HepG2 (cell line): ENCODE measurements around the gene AUTS2. TPM values are rescaled to one million over a fixed set of nuclear protein-coding genes. Genes with fewer than 3 reads are reported as not detected.

Experiments used
- ATAC-seq: fragments of 200-7000 bp; cut with Tn5 transposase; 3 replicates; pipeline ENCODE4 v1.9.1; 2020; ENCODE audit warnings: mild to moderate bottlenecking, moderate library complexity
- BruUV-seq: library from RNA; stranded (reverse); fragments of 400-500 nt; replicated peaks from 2 replicates; lab custom pipeline; 2021; lab: Mats Ljungman, UMichigan
- CTCF ChIA-PET: fragments of 300-600 bp; formaldehyde crosslinking; extraction: SDS; loops from one replicate; lab custom pipeline; 2021; ENCODE audit warnings: low total read pairs, inconsistent platforms, low intra/inter-chr PET ratio; lab: Yijun Ruan, JAX
- POLR2A ChIA-PET: fragments of 350-600 bp; sonication (Branson Sonifier 250); formaldehyde crosslinking; loops from one replicate; lab custom pipeline; 2020; ENCODE audit warnings: antibody characterized with exemption, inconsistent platforms; lab: Yijun Ruan, JAX
- DNase-seq: peaks from one replicate; pipeline ENCODE4 v3.0.0-alpha.2; 2015; ENCODE audit warnings: low spot score
- FAIRE-seq: peaks from 3 replicates; lab custom pipeline; 2011; peaks lifted over from hg19 to GRCh38; lab: Jason Lieb, UNC
- H2AFZ ChIP-seq: one replicate; pipeline ENCODE4 v1.6.1; 2011; ENCODE audit warnings: low read length, inconsistent platforms
- H3K27ac ChIP-seq: fragments of 300-600 bp; 3 replicates; pipeline ENCODE4 v1.8.0; 2011; ENCODE audit warnings: mixed run types, mild to moderate bottlenecking, mixed read lengths, low read length, inconsistent platforms; ENCODE audit not compliant: insufficient read depth; ENCODE audit errors: extremely low read length
- H3K27me3 ChIP-seq, 2 experiments: fragments of 200-600 bp in 1 of 2; 2 replicates in 1 of 2; 3 replicates in 1 of 2; pipeline versions ENCODE4 v1.6.0 to v1.8.0; 2011; ENCODE audit warnings: low read length in 2 of 2, mild to moderate bottlenecking in 2 of 2, moderate library complexity in 2 of 2, inconsistent platforms in 1 of 2; ENCODE audit not compliant: insufficient read depth in 2 of 2, control insufficient read depth in 1 of 2
- H3K36me3 ChIP-seq, 2 experiments: fragments of 200-600 bp in 1 of 2; replicated peaks in 1 of 2; 2 replicates in 1 of 2; 3 replicates in 1 of 2; pipeline versions ENCODE4 v1.5.1 to v1.8.0; 2011; ENCODE audit warnings: low read length in 2 of 2, inconsistent platforms in 1 of 2; ENCODE audit not compliant: insufficient read depth in 2 of 2, control insufficient read depth in 1 of 2
- H3K4me1 ChIP-seq: 2 replicates; pipeline ENCODE4 v1.5.1; 2012; ENCODE audit warnings: low read length, inconsistent platforms; ENCODE audit not compliant: insufficient read depth
- H3K4me2 ChIP-seq: 2 replicates; pipeline ENCODE4 v1.6.0; 2011; ENCODE audit warnings: low read depth, low read length, inconsistent platforms
- H3K4me3 ChIP-seq, 3 experiments: fragments of 200-600 bp in 1 of 3; sonication (generic), shearing (Covaris generic) in 1 of 3; replicated peaks in 1 of 3; 2 replicates each; pipeline ENCODE4 v1.5.1; 2011 to 2016; ENCODE audit warnings: low read length in 3 of 3, inconsistent platforms in 2 of 3, low read depth in 2 of 3, mild to moderate bottlenecking in 2 of 3, control low read depth in 1 of 3, mixed read lengths in 1 of 3; ENCODE audit not compliant: insufficient read depth in 1 of 3
- H3K79me2 ChIP-seq: one replicate; pipeline ENCODE4 v1.6.1; 2011; ENCODE audit warnings: low read length, inconsistent platforms; ENCODE audit not compliant: insufficient read depth
- H3K9ac ChIP-seq: 2 replicates; pipeline ENCODE4 v1.6.0; 2011; ENCODE audit warnings: mild to moderate bottlenecking, low read depth, low read length, inconsistent platforms; ENCODE audit not compliant: insufficient read depth
- H3K9me3 ChIP-seq: 2 replicates; pipeline ENCODE4 v1.5.1; 2012; ENCODE audit warnings: mild to moderate bottlenecking, low read length
- H4K20me1 ChIP-seq: 2 replicates; pipeline ENCODE4 v1.6.0; 2011; ENCODE audit warnings: inconsistent platforms, mild to moderate bottlenecking, low read length, moderate library complexity; ENCODE audit not compliant: insufficient read depth
- GATA4 ChIP-seq: sonication (generic); IDR thresholded peaks from 2 replicates; pipeline ENCODE4 v1.6.1; 2016; ENCODE audit warnings: antibody characterized with exemption, low read depth, borderline replicate concordance
- HMG20A ChIP-seq: IDR thresholded peaks from 2 replicates; pipeline ENCODE4 v1.6.1; 2016; ENCODE audit warnings: borderline replicate concordance
- HNRNPLL ChIP-seq: fragments of 200-400 bp; formaldehyde crosslinking; IDR thresholded peaks from 2 replicates; pipeline ENCODE4 v1.6.1; 2017; ENCODE audit warnings: mild to moderate bottlenecking, low read depth, low read length; ENCODE audit not compliant: poor library complexity, severe bottlenecking
- JUND ChIP-seq: sonication (generic); formaldehyde crosslinking; IDR thresholded peaks from 2 replicates; pipeline ENCODE4 v1.8.0; 2022; ENCODE audit warnings: mild to moderate bottlenecking, missing genetic modification reagents
- MED8 ChIP-seq: sonication (generic); formaldehyde crosslinking; IDR thresholded peaks from 2 replicates; pipeline ENCODE4 v1.8.1; 2023; ENCODE audit warnings: mild to moderate bottlenecking, missing genetic modification reagents; ENCODE audit not compliant: insufficient replicate concordance
- RAD21 ChIP-seq: fragments of 450-650 bp; formaldehyde crosslinking; IDR thresholded peaks from 2 replicates; pipeline ENCODE4 v1.5.0; 2020; ENCODE audit warnings: mild to moderate bottlenecking
- SATB2 ChIP-seq: sonication (generic); formaldehyde crosslinking; IDR thresholded peaks from 2 replicates; pipeline ENCODE4 v1.5.0; 2020; ENCODE audit warnings: missing genetic modification reagents
- SMAD3 ChIP-seq: sonication (generic); formaldehyde crosslinking; IDR thresholded peaks from 2 replicates; pipeline ENCODE4 v1.4.0; 2020; ENCODE audit warnings: missing genetic modification reagents
- TMF1 ChIP-seq: sonication (generic); formaldehyde crosslinking; IDR thresholded peaks from 2 replicates; pipeline ENCODE4 v1.8.1; 2022; ENCODE audit warnings: low read depth, missing genetic modification reagents
- ZEB1 ChIP-seq: IDR thresholded peaks from 2 replicates; pipeline ENCODE4 v1.6.1; 2012; ENCODE audit warnings: mild to moderate bottlenecking, low read depth, inconsistent platforms; ENCODE audit not compliant: insufficient replicate concordance
- ZNF232 ChIP-seq: sonication (generic); formaldehyde crosslinking; IDR thresholded peaks from 2 replicates; pipeline ENCODE4 v1.4.0; 2020; ENCODE audit warnings: missing genetic modification reagents, borderline replicate concordance
- ZNF350 ChIP-seq: sonication (generic); formaldehyde crosslinking; IDR thresholded peaks from 2 replicates; pipeline ENCODE4 v1.4.0; 2020; ENCODE audit warnings: mild to moderate bottlenecking, low read depth, missing genetic modification reagents, borderline replicate concordance
- ZNF547 ChIP-seq: sonication (generic); formaldehyde crosslinking; IDR thresholded peaks from 2 replicates; pipeline ENCODE4 v1.5.1; 2020; ENCODE audit warnings: mild to moderate bottlenecking, missing genetic modification reagents
- WGBS: methylation state at CpG from one replicate; pipeline ENCODE4 v1.1.6; 2017; ENCODE audit warnings: low lambda C conversion rate; 5-methylcytosine and 5-hydroxymethylcytosine counted together
- in situ Hi-C: cut with HindIII; loops from 2 replicates; pipeline ENCODE4 v1.10.0; 2017; ENCODE audit warnings: low pct_unique_long_range_greater_than_20kb; ENCODE audit not compliant: extremely low pct_ligation_motif_present
- intact Hi-C: fragments of 100-400 bp; cut with micrococcal nuclease; formaldehyde crosslinking; loops from one replicate; pipeline ENCODE4 v1.10.0; 2022; ENCODE audit not compliant: unreplicated experiment
- polyA plus RNA-seq, 8 experiments: library from polyadenylated mRNA; depleted of rRNA in 3 of 8; stranded (reverse) in 7 of 8; unstranded in 1 of 8; fragments of >200 nt; fragmentation: Illumina TruSeq in 4 of 8; extraction: Trizol in 4 of 8; gene quantifications; 2 replicates each; pipeline versions ENCODE4 v1.2.1 to v1.2.3, GENCODE V29; 2011 to 2016; ENCODE audit warnings: low read depth in 4 of 8, missing spikeins in 1 of 8, mixed read lengths in 1 of 8; ENCODE audit not compliant: insufficient read depth in 1 of 8
- total RNA-seq, 5 experiments: library from RNA; depleted of rRNA; stranded (reverse); fragments of >200 nt; fragmentation: Illumina TruSeq; extraction: Trizol; gene quantifications; 2 replicates each; pipeline ENCODE4 v1.2.3, GENCODE V29; 2016; ENCODE audit warnings: low read depth in 1 of 5
- TF ChIP-seq, protein P1 (sequence below): sonication (generic); formaldehyde crosslinking; IDR thresholded peaks from 2 replicates; pipeline ENCODE4 v1.8.0; 2022; ENCODE audit warnings: missing genetic modification reagents, mild to moderate bottlenecking, moderate library complexity, borderline replicate concordance

Gene AUTS2
- total and polyA plus RNA-seq, 2 of the 13 experiments (the other 11 are each of a cell fraction or from before 2014, with no cell fraction given): 0.38 TPM; not detected in 1

GRCh38 chr7:70591643-70592042 is 993.4 kb downstream of the AUTS2 start:
- H4K20me1 ChIP-seq: no peaks in the 10 kb centered on the region
- H3K27me3 ChIP-seq: peaks cover 0 to 15% of the 10 kb centered on the region in 2 experiments; a peak in 2 of 5 replicates
- no peak overlapping the region for H3K4me2 ChIP-seq
- H3K79me2 ChIP-seq: no peaks in the 10 kb centered on the region
- H3K9ac ChIP-seq: no peak overlapping the region
- FAIRE-seq (no peak), ATAC-seq (no peak), DNase-seq (no peak)
- H3K27ac ChIP-seq: no peak overlapping the region
- intact Hi-C loops (no loop called here), in situ Hi-C loops (no loop called here)
- no peaks in the 10 kb centered on the region for H3K36me3 ChIP-seq
- BruUV-seq: no TSS peak
- no peaks in the 10 kb centered on the region for H3K9me3 ChIP-seq
- H2AFZ ChIP-seq: no peak overlapping the region
- ChIA-PET POLR2A (no interaction called here), CTCF (no interaction called here)
- WGBS: 69% methylated on average over 8 of the region's 8 CpGs
- H3K4me1 ChIP-seq: peaks cover 11% of the 10 kb centered on the region
- H3K4me3 ChIP-seq: no peak overlapping the region
- TF ChIP-seq, protein P1, sequence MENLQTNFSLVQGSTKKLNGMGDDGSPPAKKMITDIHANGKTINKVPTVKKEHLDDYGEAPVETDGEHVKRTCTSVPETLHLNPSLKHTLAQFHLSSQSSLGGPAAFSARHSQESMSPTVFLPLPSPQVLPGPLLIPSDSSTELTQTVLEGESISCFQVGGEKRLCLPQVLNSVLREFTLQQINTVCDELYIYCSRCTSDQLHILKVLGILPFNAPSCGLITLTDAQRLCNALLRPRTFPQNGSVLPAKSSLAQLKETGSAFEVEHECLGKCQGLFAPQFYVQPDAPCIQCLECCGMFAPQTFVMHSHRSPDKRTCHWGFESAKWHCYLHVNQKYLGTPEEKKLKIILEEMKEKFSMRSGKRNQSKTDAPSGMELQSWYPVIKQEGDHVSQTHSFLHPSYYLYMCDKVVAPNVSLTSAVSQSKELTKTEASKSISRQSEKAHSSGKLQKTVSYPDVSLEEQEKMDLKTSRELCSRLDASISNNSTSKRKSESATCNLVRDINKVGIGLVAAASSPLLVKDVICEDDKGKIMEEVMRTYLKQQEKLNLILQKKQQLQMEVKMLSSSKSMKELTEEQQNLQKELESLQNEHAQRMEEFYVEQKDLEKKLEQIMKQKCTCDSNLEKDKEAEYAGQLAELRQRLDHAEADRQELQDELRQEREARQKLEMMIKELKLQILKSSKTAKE (CRISPR knock-in tag): no peak
- TF ChIP-seq HNRNPLL: no peak
- no peak for TF ChIP-seq SMAD3 (CRISPR knock-in tag)
- no peak for TF ChIP-seq JUND (CRISPR knock-in tag)
- TF ChIP-seq ZNF350 (CRISPR knock-in tag): no peak
- no peak for TF ChIP-seq RAD21 (CRISPR knock-in tag)
- TF ChIP-seq ZEB1: no peak
- TF ChIP-seq ZNF232: no peak
- TF ChIP-seq TMF1 (CRISPR knock-in tag): no peak
- TF ChIP-seq ZNF547 (CRISPR knock-in tag): no peak
- TF ChIP-seq SATB2 (CRISPR knock-in tag): no peak
- no peak for TF ChIP-seq HMG20A (CRISPR knock-in tag)
- no peak for TF ChIP-seq GATA4
- no peak for TF ChIP-seq MED8 (CRISPR knock-in tag)
